RWPE2 (cell line): ENCODE measurements around the gene CAVIN4.

ENCODE experiments used
- ATAC-seq: fragments of 200-7000 bp; cut with Tn5 transposase; 3 replicates; pipeline ENCODE4 v1.9.1; 2021; ENCODE audit warnings: low read depth
- DNase-seq: peaks from one replicate; pipeline ENCODE4 v3.0.0-alpha.2; 2020; ENCODE audit warnings: low spot score
- H3K27ac ChIP-seq: fragments of 450-650 bp; 2 replicates; pipeline ENCODE4 v1.5.1; 2017; ENCODE audit warnings: mild to moderate bottlenecking; ENCODE audit not compliant: poor library complexity, severe bottlenecking
- H3K27me3 ChIP-seq: fragments of 250-450 bp; sonication (Bioruptor Pico); 2 replicates; pipeline ENCODE4 v1.5.1; 2021; ENCODE audit warnings: mild to moderate bottlenecking, moderate library complexity; ENCODE audit not compliant: insufficient read depth, poor library complexity, severe bottlenecking
- H3K36me3 ChIP-seq: fragments of 250-450 bp; sonication (Bioruptor Pico); 2 replicates; pipeline ENCODE4 v1.5.1; 2020; ENCODE audit warnings: low read depth, mild to moderate bottlenecking, moderate library complexity
- H3K4me1 ChIP-seq: fragments of 250-450 bp; sonication (Bioruptor Pico); 2 replicates; pipeline ENCODE4 v1.5.1; 2021; ENCODE audit warnings: mild to moderate bottlenecking, moderate library complexity; ENCODE audit not compliant: insufficient read depth, poor library complexity, severe bottlenecking
- H3K4me3 ChIP-seq: fragments of 250-450 bp; sonication (Bioruptor Pico); 2 replicates; pipeline ENCODE4 v1.5.1; 2021; ENCODE audit warnings: mild to moderate bottlenecking, moderate library complexity; ENCODE audit not compliant: severe bottlenecking
- H3K9me3 ChIP-seq: fragments of 250-450 bp; sonication (Bioruptor Pico); 2 replicates; pipeline ENCODE4 v1.5.1; 2021; ENCODE audit warnings: mild to moderate bottlenecking, moderate library complexity; ENCODE audit not compliant: severe bottlenecking
- TF ChIP-seq, protein P1 (sequence below): fragments of 450-650 bp; IDR thresholded peaks from one replicate; pipeline ENCODE4 v1.5.1; 2017; ENCODE audit warnings: mild to moderate bottlenecking, moderate library complexity; ENCODE audit not compliant: poor library complexity, severe bottlenecking

Gene CAVIN4

DNA sequence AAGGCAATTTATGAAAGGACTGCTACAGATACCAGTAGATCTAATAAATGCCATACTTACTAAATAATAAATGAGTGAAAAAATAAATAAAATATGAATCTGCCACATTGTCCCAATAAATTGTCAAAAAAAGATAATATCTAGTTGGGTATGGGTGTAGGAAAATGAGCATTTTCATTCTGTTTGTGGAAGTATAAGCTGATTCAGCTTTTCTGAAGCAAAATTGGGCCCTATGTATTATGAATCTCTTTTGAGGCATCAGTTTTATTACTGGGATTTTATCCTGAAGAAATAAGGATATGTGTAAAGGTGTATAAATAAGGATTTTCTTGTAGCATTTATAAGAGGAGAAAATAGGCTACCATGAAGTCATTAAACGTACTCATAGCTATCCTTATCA is 46.1 kb downstream of the CAVIN4 start:
- TF ChIP-seq, protein P1, sequence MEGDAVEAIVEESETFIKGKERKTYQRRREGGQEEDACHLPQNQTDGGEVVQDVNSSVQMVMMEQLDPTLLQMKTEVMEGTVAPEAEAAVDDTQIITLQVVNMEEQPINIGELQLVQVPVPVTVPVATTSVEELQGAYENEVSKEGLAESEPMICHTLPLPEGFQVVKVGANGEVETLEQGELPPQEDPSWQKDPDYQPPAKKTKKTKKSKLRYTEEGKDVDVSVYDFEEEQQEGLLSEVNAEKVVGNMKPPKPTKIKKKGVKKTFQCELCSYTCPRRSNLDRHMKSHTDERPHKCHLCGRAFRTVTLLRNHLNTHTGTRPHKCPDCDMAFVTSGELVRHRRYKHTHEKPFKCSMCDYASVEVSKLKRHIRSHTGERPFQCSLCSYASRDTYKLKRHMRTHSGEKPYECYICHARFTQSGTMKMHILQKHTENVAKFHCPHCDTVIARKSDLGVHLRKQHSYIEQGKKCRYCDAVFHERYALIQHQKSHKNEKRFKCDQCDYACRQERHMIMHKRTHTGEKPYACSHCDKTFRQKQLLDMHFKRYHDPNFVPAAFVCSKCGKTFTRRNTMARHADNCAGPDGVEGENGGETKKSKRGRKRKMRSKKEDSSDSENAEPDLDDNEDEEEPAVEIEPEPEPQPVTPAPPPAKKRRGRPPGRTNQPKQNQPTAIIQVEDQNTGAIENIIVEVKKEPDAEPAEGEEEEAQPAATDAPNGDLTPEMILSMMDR: no peak
- no peak overlapping the region for H3K27ac ChIP-seq
- H3K27me3 ChIP-seq: no peaks in the 10 kb centered on the region
- no peaks in the 10 kb centered on the region for H3K4me1 ChIP-seq
- no peak for ATAC-seq
- no peaks in the 10 kb centered on the region for H3K36me3 ChIP-seq
- H3K4me3 ChIP-seq: no peak overlapping the region
- no peaks in the 10 kb centered on the region for H3K9me3 ChIP-seq
- no peak for DNase-seq

DNA sequence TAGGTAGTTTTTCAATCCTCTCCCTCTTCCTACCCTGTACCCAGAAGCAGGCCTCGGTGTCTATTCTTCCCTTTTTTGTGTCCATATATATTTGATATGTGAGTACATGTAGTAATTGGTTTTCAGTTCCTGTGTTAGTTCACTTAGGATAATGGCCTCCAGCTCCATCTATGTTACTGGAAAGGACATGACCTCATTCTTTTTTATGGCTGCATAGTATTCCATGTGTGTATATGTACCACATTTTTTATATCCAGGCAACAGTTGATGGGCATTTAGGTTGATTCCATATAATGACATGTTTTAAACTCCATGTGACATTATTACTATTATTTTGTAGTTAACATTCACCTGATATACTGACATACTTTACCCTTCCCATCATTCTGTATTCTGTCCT is 49.1 kb downstream of the CAVIN4 start:
- no peaks in the 10 kb centered on the region for H3K27me3 ChIP-seq
- no peaks in the 10 kb centered on the region for H3K36me3 ChIP-seq
- no peak overlapping the region for H3K27ac ChIP-seq
- DNase-seq (no peak), ATAC-seq (no peak)
- TF ChIP-seq, protein P1: no peak
- H3K9me3 ChIP-seq: no peaks in the 10 kb centered on the region
- H3K4me1 ChIP-seq: no peaks in the 10 kb centered on the region
- H3K4me3 ChIP-seq: no peak overlapping the region

DNA sequence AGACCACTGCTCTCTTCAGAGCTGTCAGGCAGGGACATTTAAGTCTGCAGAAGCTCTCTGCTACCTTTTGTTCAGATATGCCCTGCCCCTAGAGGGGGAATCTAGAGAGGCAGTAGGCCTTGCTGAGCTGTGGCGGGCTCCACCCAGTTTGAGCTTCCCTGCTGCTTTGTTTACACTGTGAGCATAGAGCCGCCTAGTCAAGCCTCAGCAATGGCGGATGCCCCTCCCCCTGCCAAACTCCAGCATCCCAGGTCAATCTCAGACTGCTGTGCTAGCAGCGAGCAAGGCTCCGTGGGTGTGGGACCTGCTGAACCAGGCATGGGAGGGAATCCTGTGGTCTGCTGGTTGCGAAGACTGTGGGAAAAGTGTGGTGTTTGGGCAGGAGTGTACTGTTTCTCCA is 59.9 kb downstream of the CAVIN4 start:
- Histone ChIP-seq H3K4me1 (no peaks in the 10 kb centered on the region), H3K9me3 (no peaks in the 10 kb centered on the region), H3K36me3 (no peaks in the 10 kb centered on the region), H3K27ac (no peak overlapping the region), H3K27me3 (peaks cover 3% of the 10 kb centered on the region), H3K4me3 (no peak overlapping the region)
- no peak for DNase-seq
- ATAC-seq: no peak
- TF ChIP-seq, protein P1: no peak
